K562 (cell line): ENCODE data around the gene GNRHR.

Experiments used
- CBX5 ChIP-seq: IDR thresholded peaks from 2 replicates; pipeline ENCODE4 v1.6.1; 2014; ENCODE audit warnings: low read depth, borderline replicate concordance
- GATA2 ChIP-seq: sonication (generic); formaldehyde crosslinking; IDR thresholded peaks from 2 replicates; pipeline ENCODE4 v1.4.0; 2020; ENCODE audit warnings: mild to moderate bottlenecking, missing genetic modification reagents
- HIVEP1 ChIP-seq: fragments of 250-450 bp; sonication (Bioruptor Pico); IDR thresholded peaks from 2 replicates; pipeline ENCODE4 v1.4.0; 2020; ENCODE audit warnings: mild to moderate bottlenecking
- KAT7 ChIP-seq: sonication (generic); formaldehyde crosslinking; IDR thresholded peaks from 2 replicates; pipeline ENCODE4 v1.8.0; 2022; ENCODE audit warnings: missing genetic modification reagents, mild to moderate bottlenecking, borderline replicate concordance
- POLR2A ChIP-seq: fragments of 450-650 bp; conservative IDR thresholded peaks from 2 replicates; pipeline ENCODE4 v1.6.1; 2016
- POLR2AphosphoS5 ChIP-seq: IDR thresholded peaks from 2 replicates; pipeline ENCODE4 v1.6.1; 2011; ENCODE audit warnings: mild to moderate bottlenecking, low read depth, low read length, moderate library complexity; ENCODE audit not compliant: control insufficient read depth, insufficient read depth
- SNRNP70 ChIP-seq: fragments of 200-400 bp; formaldehyde crosslinking; optimal IDR thresholded peaks from 2 replicates; pipeline ENCODE3; 2017; ENCODE audit warnings: low read depth, low read length
- ZNF217 ChIP-seq: sonication (generic); formaldehyde crosslinking; IDR thresholded peaks from 2 replicates; pipeline ENCODE4 v1.8.0; 2022; ENCODE audit warnings: mild to moderate bottlenecking, missing genetic modification reagents
- ZNF431 ChIP-seq: sonication (generic); formaldehyde crosslinking; IDR thresholded peaks from 2 replicates; pipeline ENCODE4 v1.8.0; 2022; ENCODE audit warnings: mild to moderate bottlenecking, missing genetic modification reagents
- TF ChIP-seq, protein P1 (sequence below), 2 experiments: fragments of 150-350 bp in 1 of 2; IDR thresholded peaks; 2 replicates each; pipeline ENCODE4 v1.6.1; 2012 to 2016; ENCODE audit warnings: low read depth in 2 of 2, low read length in 2 of 2, mild to moderate bottlenecking in 1 of 2, moderate library complexity in 1 of 2

DNA sequence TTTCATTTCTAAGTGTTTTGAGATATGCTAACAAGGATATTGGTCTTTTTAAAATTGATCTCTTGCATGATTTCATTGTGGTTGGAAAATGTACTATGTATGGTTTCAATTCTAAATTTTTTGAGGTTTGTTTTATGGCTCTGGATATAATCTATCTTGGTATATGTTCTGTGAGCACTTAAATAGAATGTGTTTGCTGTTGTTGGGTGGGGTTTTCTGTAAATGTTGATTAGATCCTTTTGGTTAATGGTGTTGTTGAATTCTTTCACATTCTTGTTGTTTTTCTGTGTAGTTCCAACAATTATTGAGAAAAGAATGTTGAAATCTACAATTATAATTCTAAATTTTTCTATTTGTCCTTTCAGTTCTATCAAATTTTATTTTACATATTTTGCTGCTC, 42.6 kb upstream of the GNRHR start:
- TF ChIP-seq ZNF431 (CRISPR knock-in tag) = no peak
- no peak for TF ChIP-seq ZNF217 (CRISPR knock-in tag)
- TF ChIP-seq, protein P1, sequence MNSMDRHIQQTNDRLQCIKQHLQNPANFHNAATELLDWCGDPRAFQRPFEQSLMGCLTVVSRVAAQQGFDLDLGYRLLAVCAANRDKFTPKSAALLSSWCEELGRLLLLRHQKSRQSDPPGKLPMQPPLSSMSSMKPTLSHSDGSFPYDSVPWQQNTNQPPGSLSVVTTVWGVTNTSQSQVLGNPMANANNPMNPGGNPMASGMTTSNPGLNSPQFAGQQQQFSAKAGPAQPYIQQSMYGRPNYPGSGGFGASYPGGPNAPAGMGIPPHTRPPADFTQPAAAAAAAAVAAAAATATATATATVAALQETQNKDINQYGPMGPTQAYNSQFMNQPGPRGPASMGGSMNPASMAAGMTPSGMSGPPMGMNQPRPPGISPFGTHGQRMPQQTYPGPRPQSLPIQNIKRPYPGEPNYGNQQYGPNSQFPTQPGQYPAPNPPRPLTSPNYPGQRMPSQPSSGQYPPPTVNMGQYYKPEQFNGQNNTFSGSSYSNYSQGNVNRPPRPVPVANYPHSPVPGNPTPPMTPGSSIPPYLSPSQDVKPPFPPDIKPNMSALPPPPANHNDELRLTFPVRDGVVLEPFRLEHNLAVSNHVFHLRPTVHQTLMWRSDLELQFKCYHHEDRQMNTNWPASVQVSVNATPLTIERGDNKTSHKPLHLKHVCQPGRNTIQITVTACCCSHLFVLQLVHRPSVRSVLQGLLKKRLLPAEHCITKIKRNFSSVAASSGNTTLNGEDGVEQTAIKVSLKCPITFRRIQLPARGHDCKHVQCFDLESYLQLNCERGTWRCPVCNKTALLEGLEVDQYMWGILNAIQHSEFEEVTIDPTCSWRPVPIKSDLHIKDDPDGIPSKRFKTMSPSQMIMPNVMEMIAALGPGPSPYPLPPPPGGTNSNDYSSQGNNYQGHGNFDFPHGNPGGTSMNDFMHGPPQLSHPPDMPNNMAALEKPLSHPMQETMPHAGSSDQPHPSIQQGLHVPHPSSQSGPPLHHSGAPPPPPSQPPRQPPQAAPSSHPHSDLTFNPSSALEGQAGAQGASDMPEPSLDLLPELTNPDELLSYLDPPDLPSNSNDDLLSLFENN (IDR thresholded peaks at IDR 0.05; ENCODE audit: low read depth in 2 of 2, low read length in 2 of 2) = no peak
- no peak for TF ChIP-seq KAT7 (CRISPR knock-in tag)
- TF ChIP-seq CBX5 = no peak
- TF ChIP-seq HIVEP1 (CRISPR knock-in tag) = no peak
- no peak for TF ChIP-seq POLR2AphosphoS5
- no peak for TF ChIP-seq GATA2 (CRISPR knock-in tag)
- TF ChIP-seq POLR2A = no peak
- TF ChIP-seq SNRNP70 = no peak
